ENCODE results near the gene MIER2. TPM values are rescaled to one million over a fixed set of nuclear protein-coding genes. Genes with fewer than 3 reads are reported as not detected.

Gene MIER2
- total RNA-seq, 2 experiments from 2014 or later: 9.5 to 11.5 TPM

GRCh38 chr19:341386-342127 lies 3.0 kb downstream of the MIER2 start:
- no peaks in the 10 kb centered on the region for H3K9me3 Mint-ChIP-seq
- H3K36me3 Mint-ChIP-seq (ENCODE audit: low read depth): peaks cover 31% of the 10 kb centered on the region
- DNase-seq (no peak), ATAC-seq (ENCODE audit: poor library complexity) (no peak)
- H3K27ac Mint-ChIP-seq: peak overlapping the region; percentile 30
- intact Hi-C loops (cut with DNase I, micrococcal nuclease): loop anchor here in 1 of 2 experiments (5.0 kb wide), 2 partner anchors 146 to 166 kb away; partner anchors contain the start of gene TPGS1
- Histone ChIP-seq H3K27me3 (ENCODE audit: control insufficient read depth in 1 of 2, insufficient read depth in 2 of 2, low read length in 2 of 2) (no peaks in the 10 kb centered on the region), H3K4me1 (ENCODE audit: insufficient read depth, low read length) (peaks cover 46% of the 10 kb centered on the region), H3K4me3 (ENCODE audit: low read length) (no peak overlapping the region), H3K27ac (ENCODE audit: low read depth in 1 of 2, low read length in 2 of 2) (peak overlapping the region in 1 of 2 donors; percentile 10), H3K9me3 (ENCODE audit: control insufficient read depth in 1 of 2, insufficient read depth in 1 of 2, low read length in 2 of 2) (peaks cover 0 to 14% of the 10 kb centered on the region in 2 experiments), H3K36me3 (ENCODE audit: insufficient read depth, low read length) (peaks cover 10% of the 10 kb centered on the region)
- H3K4me1 Mint-ChIP-seq (ENCODE audit: low read depth): peaks cover 73% of the 10 kb centered on the region
- H3K27me3 Mint-ChIP-seq: no peaks in the 10 kb centered on the region
- CTCF ChIA-PET: no interaction called here
- POLR2A ChIA-PET: no interaction called here
- TF ChIP-seq, protein P1, sequence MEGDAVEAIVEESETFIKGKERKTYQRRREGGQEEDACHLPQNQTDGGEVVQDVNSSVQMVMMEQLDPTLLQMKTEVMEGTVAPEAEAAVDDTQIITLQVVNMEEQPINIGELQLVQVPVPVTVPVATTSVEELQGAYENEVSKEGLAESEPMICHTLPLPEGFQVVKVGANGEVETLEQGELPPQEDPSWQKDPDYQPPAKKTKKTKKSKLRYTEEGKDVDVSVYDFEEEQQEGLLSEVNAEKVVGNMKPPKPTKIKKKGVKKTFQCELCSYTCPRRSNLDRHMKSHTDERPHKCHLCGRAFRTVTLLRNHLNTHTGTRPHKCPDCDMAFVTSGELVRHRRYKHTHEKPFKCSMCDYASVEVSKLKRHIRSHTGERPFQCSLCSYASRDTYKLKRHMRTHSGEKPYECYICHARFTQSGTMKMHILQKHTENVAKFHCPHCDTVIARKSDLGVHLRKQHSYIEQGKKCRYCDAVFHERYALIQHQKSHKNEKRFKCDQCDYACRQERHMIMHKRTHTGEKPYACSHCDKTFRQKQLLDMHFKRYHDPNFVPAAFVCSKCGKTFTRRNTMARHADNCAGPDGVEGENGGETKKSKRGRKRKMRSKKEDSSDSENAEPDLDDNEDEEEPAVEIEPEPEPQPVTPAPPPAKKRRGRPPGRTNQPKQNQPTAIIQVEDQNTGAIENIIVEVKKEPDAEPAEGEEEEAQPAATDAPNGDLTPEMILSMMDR (IDR thresholded peaks at IDR 0.05): no peak
- peak overlapping the region; percentile 68 for H3K4me3 Mint-ChIP-seq

- peak overlapping the region; percentile 68 for H3K4me3 Mint-ChIP-seq
- DNase-seq (no peak), ATAC-seq (ENCODE audit: poor library complexity) (no peak)
- no peaks in the 10 kb centered on the region for H3K27me3 Mint-ChIP-seq
- Histone ChIP-seq H3K27ac (ENCODE audit: low read depth in 1 of 2, low read length in 2 of 2) (no peak overlapping the region), H3K27me3 (ENCODE audit: control insufficient read depth in 1 of 2, insufficient read depth in 2 of 2, low read length in 2 of 2) (no peaks in the 10 kb centered on the region), H3K4me3 (ENCODE audit: low read length) (no peak overlapping the region), H3K4me1 (ENCODE audit: insufficient read depth, low read length) (peaks cover 46% of the 10 kb centered on the region), H3K9me3 (ENCODE audit: control insufficient read depth in 1 of 2, insufficient read depth in 1 of 2, low read length in 2 of 2) (peaks cover 0 to 14% of the 10 kb centered on the region in 2 experiments), H3K36me3 (ENCODE audit: insufficient read depth, low read length) (peaks cover 10% of the 10 kb centered on the region)
- peaks cover 35% of the 10 kb centered on the region for H3K36me3 Mint-ChIP-seq (ENCODE audit: low read depth)
- H3K4me1 Mint-ChIP-seq (ENCODE audit: low read depth): peaks cover 76% of the 10 kb centered on the region
- H3K27ac Mint-ChIP-seq: peak overlapping the region; percentile 45
- ChIA-PET CTCF (no interaction called here), POLR2A (no interaction called here)
- H3K9me3 Mint-ChIP-seq: no peaks in the 10 kb centered on the region
- TF ChIP-seq, protein P1 (IDR thresholded peaks at IDR 0.05): no peak
- intact Hi-C loops (cut with DNase I, micrococcal nuclease): loop anchor here in 1 of 2 experiments (5.0 kb wide), 2 partner anchors 146 to 166 kb away; partner anchors contain the start of gene TPGS1
Measured at GRCh38 chr19:340620-341385, 3.8 kb downstream of the MIER2 start.

DNA sequence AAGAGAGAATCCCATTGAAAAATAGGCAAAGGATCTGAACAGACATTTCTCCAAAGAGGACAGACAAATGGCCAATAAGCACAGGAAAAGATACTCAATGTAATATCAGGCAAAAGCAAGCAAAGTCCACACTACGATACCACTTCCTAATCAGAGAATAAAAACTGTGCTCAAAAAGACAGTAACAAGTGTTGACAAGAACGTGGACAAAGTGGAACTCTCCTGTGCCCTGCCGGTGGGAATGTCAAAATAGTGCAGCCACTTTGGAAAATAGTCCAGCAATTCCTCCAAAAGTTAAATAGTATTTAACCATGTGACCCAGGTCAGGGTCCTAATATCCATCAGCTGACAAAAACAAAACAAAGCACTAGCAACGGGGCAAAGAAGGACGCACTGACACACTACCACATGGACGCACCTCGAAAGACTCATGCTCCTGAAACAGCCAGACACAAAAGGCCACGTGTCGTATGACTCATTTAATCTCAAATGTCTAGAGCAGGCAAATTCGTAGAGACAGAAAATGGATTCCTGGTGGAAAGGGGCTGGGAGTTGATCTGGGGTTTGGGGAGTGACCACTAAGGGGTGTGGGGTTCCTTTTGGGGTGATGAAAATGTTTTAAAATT lies 5.2 kb downstream of the MIER2 start:
- Mint-ChIP-seq H3K36me3 (ENCODE audit: low read depth) (peaks cover 47% of the 10 kb centered on the region), H3K9me3 (no peaks in the 10 kb centered on the region), H3K4me1 (ENCODE audit: low read depth) (peaks cover 68% of the 10 kb centered on the region), H3K4me3 (peak overlapping the region; percentile 2), H3K27ac (no peak overlapping the region), H3K27me3 (no peaks in the 10 kb centered on the region)
- Histone ChIP-seq H3K9me3 (ENCODE audit: control insufficient read depth in 1 of 2, insufficient read depth in 1 of 2, low read length in 2 of 2) (peaks cover 0 to 7% of the 10 kb centered on the region in 2 experiments), H3K27ac (ENCODE audit: low read depth in 1 of 2, low read length in 2 of 2) (no peak overlapping the region), H3K4me3 (ENCODE audit: low read length) (no peak overlapping the region), H3K4me1 (ENCODE audit: insufficient read depth, low read length) (peaks cover 37% of the 10 kb centered on the region), H3K36me3 (ENCODE audit: insufficient read depth, low read length) (peaks cover 22% of the 10 kb centered on the region), H3K27me3 (ENCODE audit: control insufficient read depth in 1 of 2, insufficient read depth in 2 of 2, low read length in 2 of 2) (no peaks in the 10 kb centered on the region)
- no peak for DNase-seq
- CTCF ChIA-PET: no interaction called here
- intact Hi-C loops (cut with DNase I, micrococcal nuclease): no loop called here
- TF ChIP-seq, protein P1 (IDR thresholded peaks at IDR 0.05): no peak
- POLR2A ChIA-PET: no interaction called here
- ATAC-seq (ENCODE audit: poor library complexity): no peak

Data from CD4-positive, alpha-beta T cell (primary cell).